MM.1S (cell line): ENCODE results near the gene RAD17.
"Not testable (repeated sequence)": the region's sequence is repeated elsewhere in the genome, so short reads cannot be mapped to it uniquely, and the experiment has no call there.

Experiments used
- DNase-seq: peaks from one replicate; pipeline ENCODE4 v3.0.0-alpha.2; 2015
- H2AFZ ChIP-seq: fragments of 300-600 bp; sonication (generic); 2 replicates; pipeline ENCODE4 v1.6.0; 2016; ENCODE audit warnings: antibody characterized with exemption, low read length
- H3F3A ChIP-seq: fragments of 300-600 bp; sonication (generic); 2 replicates; pipeline ENCODE4 v1.6.1; 2016; ENCODE audit warnings: mild to moderate bottlenecking, antibody characterized with exemption, low read length, moderate library complexity, mixed read lengths; ENCODE audit not compliant: insufficient read depth
- H3K27ac ChIP-seq: fragments of 300-600 bp; sonication (generic); 2 replicates; pipeline ENCODE4 v1.5.1; 2016; ENCODE audit warnings: mild to moderate bottlenecking, low read length
- H3K27me3 ChIP-seq: fragments of 300-600 bp; sonication (generic); replicated peaks from 2 replicates; pipeline ENCODE4 v1.6.0; 2016; ENCODE audit warnings: low read length; ENCODE audit not compliant: insufficient read depth
- H3K36me3 ChIP-seq: fragments of 300-600 bp; sonication (generic); replicated peaks from 2 replicates; pipeline ENCODE4 v1.6.1; 2016; ENCODE audit warnings: mild to moderate bottlenecking, low read length, mixed read lengths; ENCODE audit not compliant: insufficient read depth
- H3K4me1 ChIP-seq: fragments of 300-600 bp; sonication (generic); 2 replicates; pipeline ENCODE4 v1.6.1; 2016; ENCODE audit warnings: low read length, mixed read lengths
- H3K4me2 ChIP-seq: fragments of 300-600 bp; sonication (generic); 2 replicates; pipeline ENCODE4 v1.6.0; 2016; ENCODE audit warnings: low read depth, low read length
- H3K4me3 ChIP-seq: fragments of 300-600 bp; sonication (generic); 2 replicates; pipeline ENCODE4 v1.5.1; 2016; ENCODE audit warnings: low read length, mixed read lengths
- H3K79me2 ChIP-seq: fragments of 300-600 bp; sonication (generic); 2 replicates; pipeline ENCODE4 v1.6.1; 2016; ENCODE audit warnings: mixed run types, low read length, mixed read lengths
- H3K9ac ChIP-seq: fragments of 300-600 bp; sonication (generic); 2 replicates; pipeline ENCODE4 v1.6.1; 2016; ENCODE audit warnings: low read length, mixed read lengths
- H3K9me2 ChIP-seq: fragments of 300-600 bp; sonication (generic); replicated peaks from 2 replicates; pipeline ENCODE4 v1.6.1; 2016; ENCODE audit warnings: mild to moderate bottlenecking, low read length, mixed read lengths; ENCODE audit not compliant: insufficient read depth
- H3K9me3 ChIP-seq: fragments of 300-600 bp; sonication (generic); replicated peaks from 2 replicates; pipeline ENCODE4 v1.6.1; 2016; ENCODE audit warnings: mild to moderate bottlenecking, low read length, mixed read lengths; ENCODE audit not compliant: insufficient read depth
- H4K20me1 ChIP-seq: fragments of 300-600 bp; sonication (generic); 2 replicates; pipeline ENCODE4 v1.6.1; 2016; ENCODE audit warnings: mild to moderate bottlenecking, low read length, moderate library complexity, mixed read lengths; ENCODE audit not compliant: insufficient read depth
- CTCF ChIP-seq: fragments of 300-600 bp; sonication (generic); IDR thresholded peaks from 2 replicates; pipeline ENCODE4 v1.5.1; 2016; ENCODE audit warnings: antibody characterized with exemption, low read length, mixed read lengths
- EZH2 ChIP-seq: fragments of 300-600 bp; sonication (generic); optimal IDR thresholded peaks from 2 replicates; pipeline ENCODE3; 2017; ENCODE audit warnings: low read depth, mild to moderate bottlenecking, antibody characterized with exemption, low read length, mixed read lengths
- EZH2phosphoT487 ChIP-seq: fragments of 300-600 bp; sonication (generic); IDR thresholded peaks from 2 replicates; pipeline ENCODE4 v1.6.1; 2018; ENCODE audit warnings: antibody characterized with exemption, low read length

The RAD17 gene

GRCh38 chr5:69368458-69369339 lies 919 bp upstream of the RAD17 start:
- no peak for DNase-seq
- H3K36me3 ChIP-seq, result no peaks in the 10 kb centered on the region; the same call in 1 of the 2 replicates
- peaks cover 16% of the 10 kb centered on the region for H3K4me1 ChIP-seq
- H3K9ac ChIP-seq, result peak overlapping the region; percentile 94
- peaks cover 4% of the 10 kb centered on the region; the same call in 1 of the 2 replicates for H3F3A ChIP-seq
- H2AFZ ChIP-seq, result peak overlapping the region; percentile 77
- H3K27ac ChIP-seq, result peak overlapping the region; percentile 81
- H3K79me2 ChIP-seq, result peaks cover 91% of the 10 kb centered on the region
- peak overlapping the region; percentile 100 for H3K4me3 ChIP-seq
- TF ChIP-seq CTCF (no peak), EZH2 (no peak), EZH2phosphoT487 (no peak)
- peak overlapping the region; percentile 88 for H3K4me2 ChIP-seq
- H3K9me2 ChIP-seq, result no peaks in the 10 kb centered on the region
- H3K9me3 ChIP-seq, result no peaks in the 10 kb centered on the region
- H3K27me3 ChIP-seq, result no peaks in the 10 kb centered on the region
- no peaks in the 10 kb centered on the region for H4K20me1 ChIP-seq

DNA sequence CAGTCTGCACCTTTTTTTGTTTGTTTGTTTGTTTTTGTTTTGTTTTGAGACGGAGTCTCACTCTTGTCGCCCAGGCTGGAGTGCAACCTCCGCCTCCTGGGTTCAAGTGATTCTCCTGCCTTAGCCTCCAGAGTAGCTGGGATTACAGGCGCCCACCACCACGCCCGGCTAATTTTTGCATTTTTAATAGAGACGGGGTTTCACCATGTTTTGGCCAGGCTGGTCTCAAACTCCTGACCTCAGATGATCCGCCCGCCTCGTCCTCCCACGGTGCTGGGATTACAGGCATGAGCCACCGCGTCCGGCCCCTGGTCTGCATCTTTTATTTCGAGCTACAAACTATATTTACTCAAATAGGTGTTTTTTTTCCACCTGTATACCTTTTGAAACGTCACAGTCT lies 717 bp downstream of the RAD17 start:
- not testable (repeated sequence) for H3K36me3 ChIP-seq, H3K9me3 ChIP-seq, H3K27me3 ChIP-seq, H4K20me1 ChIP-seq, DNase-seq, H3K9me2 ChIP-seq
- H3K4me1 ChIP-seq, result peaks cover 25% of the 10 kb centered on the region
- H3K4me2 ChIP-seq, result peak overlapping the region; percentile 72
- peak overlapping the region; percentile 81; the same call in 1 of the 2 replicates for H3K27ac ChIP-seq
- H3K4me3 ChIP-seq, result peak overlapping the region; percentile 100
- peak overlapping the region; percentile 77 for H2AFZ ChIP-seq
- H3K9ac ChIP-seq, result peak overlapping the region; percentile 94; the same call in 1 of the 2 replicates
- peaks cover 19% of the 10 kb centered on the region for H3F3A ChIP-seq
- peaks cover 76% of the 10 kb centered on the region for H3K79me2 ChIP-seq

- Histone ChIP-seq H2AFZ (no peak overlapping the region), H3K36me3 (peaks cover 3% of the 10 kb centered on the region; the same call in 1 of the 2 replicates), H3K9me3 (no peaks in the 10 kb centered on the region), H3K27ac (no peak overlapping the region), H3K27me3 (no peaks in the 10 kb centered on the region), H3K4me3 (peak overlapping the region; percentile 26; the same call in 1 of the 2 replicates), H3K9me2 (no peaks in the 10 kb centered on the region), H3K9ac (peak overlapping the region; percentile 24; the same call in 1 of the 2 replicates), H3K4me2 (peak overlapping the region; percentile 73), H3K4me1 (peaks cover 34% of the 10 kb centered on the region), H3F3A (peaks cover 19% of the 10 kb centered on the region), H4K20me1 (no peaks in the 10 kb centered on the region), H3K79me2 (peaks cover 67% of the 10 kb centered on the region)
- TF ChIP-seq CTCF (no peak), EZH2phosphoT487 (no peak), EZH2 (no peak)
- no peak for DNase-seq
Observed at GRCh38 chr5:69372394-69372793, 2.8 kb downstream of the RAD17 start.
